Vagina (tissue), 2 donors: ENCODE results near the gene GPRIN1.

Source experiments
- CTCF ChIP-seq, 3 experiments: fragments of 450-650 bp in 2 of 3; fragments of 200-600 bp in 1 of 3; sonication (generic) in 1 of 3; IDR thresholded peaks; one replicate each; pipeline ENCODE4 v1.5.1; 2017 to 2019; ENCODE audit warnings: antibody characterized with exemption in 3 of 3, mild to moderate bottlenecking in 2 of 3, moderate library complexity in 2 of 3
- POLR2A ChIP-seq, 2 donors: fragments of 450-650 bp; IDR thresholded peaks; one replicate each; pipeline ENCODE4 v1.6.1; 2017; ENCODE audit warnings: antibody characterized with exemption in 2 of 2, mild to moderate bottlenecking in 2 of 2, moderate library complexity in 2 of 2

DNA sequence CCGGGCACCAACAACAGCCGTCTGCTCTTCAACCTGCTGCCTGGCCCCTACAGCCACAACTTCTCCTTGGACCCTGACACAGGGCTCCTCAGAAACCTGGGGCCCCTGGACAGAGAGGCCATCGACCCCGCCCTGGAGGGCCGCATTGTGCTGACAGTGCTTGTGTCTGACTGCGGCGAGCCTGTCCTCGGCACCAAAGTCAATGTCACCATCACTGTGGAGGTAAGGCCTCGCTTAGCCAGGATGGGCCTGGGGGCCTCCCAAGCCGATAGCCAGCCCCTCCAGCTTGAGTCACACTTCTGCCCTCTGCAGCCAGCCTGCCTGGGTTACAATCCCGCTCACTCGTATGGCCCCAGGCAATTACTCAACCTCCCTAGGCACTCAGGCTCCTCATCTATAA, 28.6 kb downstream of the GPRIN1 start:
- TF ChIP-seq POLR2A (IDR thresholded peaks at IDR 0.05) (no peak), CTCF (IDR thresholded peaks at IDR 0.05) (no peak)
